HG03025 (cell line): ENCODE data around the gene FAM89A.
A peak's percentile ranks its signal among the peaks of the same experiment; 100 is the strongest.
"Not testable (repeated sequence)": the region's sequence is repeated elsewhere in the genome, so short reads cannot be mapped to it uniquely, and the experiment has no call there.

Source experiments
- ATAC-seq: cut with Tn5 transposase; IDR thresholded peaks from one replicate; pipeline ENCODE4 v1.9.1; 2021; ENCODE audit warnings: mild to moderate bottlenecking, moderate library complexity; ENCODE audit not compliant: unreplicated experiment, low FRiP score

FAM89A gene

GRCh38 chr1:231058416-231059109 lies 18.5 kb upstream of the FAM89A start:
- no peak for ATAC-seq

DNA sequence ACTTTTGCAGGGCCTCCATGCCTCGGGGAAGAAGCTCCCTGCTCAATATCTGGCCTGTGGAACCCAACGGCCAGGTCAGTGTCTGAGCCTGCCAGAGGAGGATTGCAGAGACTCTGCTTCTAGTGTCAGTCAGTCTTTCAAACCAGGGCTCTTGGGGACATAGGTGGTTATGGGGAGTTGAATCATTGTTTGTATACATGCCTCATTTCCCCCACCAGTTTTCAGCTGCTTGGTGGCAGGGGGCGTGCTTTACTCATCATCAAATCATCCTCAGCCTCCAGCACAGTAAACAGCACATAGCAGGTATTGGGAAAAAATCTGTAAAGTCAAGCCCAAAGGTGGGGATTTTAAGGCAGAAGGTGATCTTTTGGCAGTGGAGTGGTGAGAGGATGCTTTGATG lies 17.4 kb upstream of the FAM89A start:
- ATAC-seq = no peak

DNA sequence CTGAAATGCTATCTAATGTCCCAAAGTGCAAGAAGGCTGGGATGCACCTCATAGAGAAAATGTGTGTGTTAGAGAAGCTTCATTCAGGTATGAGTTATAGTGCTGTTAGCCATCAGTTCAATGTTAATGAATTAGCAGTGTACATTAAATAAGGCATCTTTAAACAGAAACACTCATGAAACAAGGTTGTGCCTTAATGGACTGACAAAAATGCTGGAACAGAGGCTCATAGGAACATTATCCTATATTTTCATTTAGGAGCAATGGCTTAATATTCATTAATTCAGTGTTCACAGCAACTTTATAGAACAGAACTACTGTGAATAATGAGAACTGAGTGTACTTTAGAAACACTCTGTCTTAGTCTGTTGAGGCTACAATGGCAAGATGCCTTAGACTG lies 15.2 kb upstream of the FAM89A start:
- no peak for ATAC-seq

- ATAC-seq = peak; percentile 68
These were observed 13.6 kb upstream of the FAM89A start for GRCh38 chr1:231053493-231054162.

- no peak for ATAC-seq
These were observed 12.7 kb upstream of the FAM89A start for GRCh38 chr1:231052777-231053176.

DNA sequence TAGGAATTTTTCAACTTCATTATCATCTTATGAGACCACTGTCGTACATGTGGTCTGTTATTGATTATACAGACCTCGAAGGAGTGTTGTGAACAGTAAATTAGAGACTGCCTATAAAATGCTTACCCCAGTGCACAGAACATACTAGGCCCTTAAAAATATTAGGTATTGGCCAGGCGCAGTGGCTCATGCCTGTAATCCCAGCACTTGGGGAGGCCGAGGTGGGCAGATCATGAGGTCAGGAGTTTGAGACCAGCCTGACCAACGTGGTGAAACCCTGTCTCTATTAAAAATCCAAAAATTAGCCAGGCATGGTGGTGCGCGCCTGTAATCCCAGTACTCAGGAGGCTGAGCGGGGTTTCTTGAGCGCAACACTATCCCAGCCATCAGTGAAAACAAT lies 10.9 kb upstream of the FAM89A start:
- not testable (repeated sequence) for ATAC-seq

- ATAC-seq = no peak
These were observed 10.3 kb upstream of the FAM89A start for GRCh38 chr1:231050395-231050794.

DNA sequence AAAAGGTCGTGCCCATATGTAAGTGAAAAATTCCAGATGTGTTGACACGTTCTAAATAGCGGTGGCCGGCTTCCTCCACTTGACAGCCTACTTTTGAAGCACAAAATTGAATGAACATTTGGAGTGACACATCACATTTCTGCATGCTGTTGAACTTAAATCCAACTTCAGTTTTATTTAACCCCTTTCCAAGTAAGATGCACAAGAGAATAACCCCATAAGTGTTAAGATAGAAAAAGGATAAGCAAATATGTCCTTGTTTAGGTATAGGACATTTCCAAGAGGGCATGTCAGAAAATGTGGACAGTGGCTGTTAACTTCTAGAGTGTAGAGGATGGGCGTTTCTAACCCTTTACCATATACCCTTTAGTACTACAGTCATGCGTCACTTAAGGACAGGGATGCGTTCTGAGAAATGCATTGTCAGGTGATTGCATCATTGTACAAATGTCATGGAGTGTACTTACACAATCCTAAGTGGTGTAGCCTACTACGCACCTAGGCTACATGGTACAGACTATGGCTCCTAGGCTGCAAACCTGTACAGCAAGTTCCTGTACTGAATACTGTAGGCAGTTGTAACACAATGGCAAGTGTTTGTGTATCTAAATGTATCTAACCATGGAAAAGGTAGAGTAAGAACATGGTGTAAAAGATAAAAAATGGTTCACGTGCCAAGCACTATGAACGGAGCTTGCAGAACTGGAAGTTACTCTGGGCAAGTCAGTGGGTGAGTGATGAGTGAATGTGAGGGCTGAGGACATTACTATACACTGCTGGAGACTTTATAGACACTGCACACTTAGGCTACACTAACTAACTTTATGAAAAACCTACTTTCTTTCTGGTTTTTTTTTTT lies 9.3 kb upstream of the FAM89A start:
- ATAC-seq = no peak

- not testable (repeated sequence) for ATAC-seq
These were observed 8.4 kb upstream of the FAM89A start for GRCh38 chr1:231048419-231048818.

DNA sequence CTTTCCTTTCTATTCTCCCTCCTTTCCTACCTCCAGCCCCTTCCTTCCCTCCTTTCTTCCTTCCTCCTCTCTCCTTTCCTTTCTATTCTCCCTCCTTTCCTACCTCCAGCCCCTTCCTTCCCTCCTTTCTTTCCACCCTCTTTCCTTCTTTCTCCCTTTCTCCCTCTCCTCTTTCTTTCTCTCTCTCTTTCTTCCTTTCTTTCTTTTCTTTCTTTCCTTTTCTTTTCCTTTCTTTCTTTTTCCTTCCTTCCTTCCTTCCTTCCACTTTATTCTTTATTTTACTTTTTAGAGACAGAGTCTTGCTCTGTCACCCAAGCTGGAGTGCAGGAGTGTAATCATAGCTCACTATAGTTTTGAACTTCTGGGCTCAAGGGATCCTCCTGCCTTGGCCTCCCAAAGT lies 7.5 kb upstream of the FAM89A start:
- not testable (repeated sequence) for ATAC-seq

- no peak for ATAC-seq
These were observed 6.8 kb upstream of the FAM89A start for GRCh38 chr1:231046730-231047395.

DNA sequence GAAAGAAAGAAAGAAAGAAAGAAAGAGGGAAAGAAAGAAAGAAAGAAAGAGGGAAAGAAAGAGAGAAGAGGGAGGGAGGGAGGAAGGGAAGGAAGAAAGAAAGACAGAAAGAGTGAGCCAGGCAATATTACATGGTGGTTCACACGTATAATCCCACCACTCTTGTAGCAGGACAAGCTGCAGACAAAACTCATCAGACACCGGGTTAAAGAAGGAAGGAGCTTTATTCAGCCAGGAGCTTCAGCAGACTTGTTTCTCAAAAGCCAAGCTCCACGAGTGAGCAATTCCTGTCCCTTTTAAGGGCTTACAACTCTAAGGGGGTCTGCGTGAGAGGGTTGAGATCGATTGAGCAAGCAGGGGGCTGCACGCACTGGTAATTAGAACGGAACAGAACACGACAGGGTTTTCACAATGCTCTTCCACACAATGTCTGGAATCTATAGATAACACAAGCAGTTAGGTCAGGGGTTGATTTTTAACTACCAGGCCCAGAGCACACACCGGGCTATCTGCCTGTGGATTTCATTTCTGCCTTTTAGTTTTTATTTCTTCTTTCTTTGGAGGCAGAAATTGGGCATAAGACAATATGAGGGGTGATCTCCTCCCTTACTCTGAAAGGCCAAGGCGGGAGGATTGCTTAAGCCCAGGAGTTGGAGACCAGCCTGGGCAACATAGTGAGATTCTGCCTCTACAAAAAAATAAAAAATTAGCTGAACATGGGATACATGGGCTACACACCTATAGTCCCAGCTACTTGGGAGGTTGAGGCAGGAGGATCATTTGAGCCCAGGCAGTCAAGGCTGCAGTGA lies 6.1 kb upstream of the FAM89A start:
- ATAC-seq = not testable (repeated sequence)

GRCh38 chr1:231045286-231045685 lies 5.2 kb upstream of the FAM89A start:
- ATAC-seq = no peak

DNA sequence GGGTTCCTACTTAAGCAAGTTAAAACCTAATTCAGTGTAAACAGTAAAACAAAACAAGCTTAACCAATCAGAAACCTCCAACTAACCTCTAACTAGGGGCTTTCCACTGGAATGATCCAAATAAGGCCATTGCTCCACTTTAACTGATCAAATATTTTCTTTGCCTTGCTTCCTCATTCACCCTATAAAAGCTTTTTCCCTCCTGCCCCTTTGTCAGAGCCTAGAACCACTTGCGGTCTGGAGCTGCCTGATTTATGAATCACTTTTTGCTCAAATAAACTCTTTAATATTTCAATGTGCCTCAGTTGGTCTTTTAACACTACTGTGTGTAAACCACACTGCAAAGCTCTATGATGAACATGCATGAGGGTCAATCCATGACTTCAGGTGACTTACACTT lies 4.5 kb upstream of the FAM89A start:
- no peak for ATAC-seq

DNA sequence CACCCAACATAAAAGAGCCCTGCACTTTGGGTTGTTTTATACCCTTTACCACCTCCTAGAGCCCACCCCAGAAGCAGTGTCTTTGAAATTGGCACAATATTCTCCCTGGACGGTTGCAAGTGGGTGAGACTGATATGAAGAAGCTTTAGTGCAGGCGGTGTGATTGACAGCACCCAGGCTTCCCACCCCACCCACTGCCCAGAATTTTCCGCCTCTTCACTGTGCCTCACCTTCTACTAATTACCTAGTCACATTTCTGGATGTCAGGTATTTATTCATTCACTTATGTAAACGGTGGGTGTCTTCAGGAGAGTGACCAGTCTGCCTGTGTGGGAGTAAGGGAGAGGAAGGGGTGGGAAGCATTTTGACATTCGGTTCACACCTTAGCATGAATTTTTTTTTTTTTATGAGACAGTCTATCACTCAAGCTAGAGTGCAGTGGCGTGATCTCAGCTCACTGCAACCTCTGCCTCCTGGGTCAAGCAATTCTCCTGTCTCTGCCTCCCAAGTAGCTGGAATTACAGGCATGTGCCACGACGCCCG lies 1.7 kb upstream of the FAM89A start:
- no peak for ATAC-seq

GRCh38 chr1:231040800-231041718 lies 1.0 kb upstream of the FAM89A start:
- ATAC-seq = no peak

DNA sequence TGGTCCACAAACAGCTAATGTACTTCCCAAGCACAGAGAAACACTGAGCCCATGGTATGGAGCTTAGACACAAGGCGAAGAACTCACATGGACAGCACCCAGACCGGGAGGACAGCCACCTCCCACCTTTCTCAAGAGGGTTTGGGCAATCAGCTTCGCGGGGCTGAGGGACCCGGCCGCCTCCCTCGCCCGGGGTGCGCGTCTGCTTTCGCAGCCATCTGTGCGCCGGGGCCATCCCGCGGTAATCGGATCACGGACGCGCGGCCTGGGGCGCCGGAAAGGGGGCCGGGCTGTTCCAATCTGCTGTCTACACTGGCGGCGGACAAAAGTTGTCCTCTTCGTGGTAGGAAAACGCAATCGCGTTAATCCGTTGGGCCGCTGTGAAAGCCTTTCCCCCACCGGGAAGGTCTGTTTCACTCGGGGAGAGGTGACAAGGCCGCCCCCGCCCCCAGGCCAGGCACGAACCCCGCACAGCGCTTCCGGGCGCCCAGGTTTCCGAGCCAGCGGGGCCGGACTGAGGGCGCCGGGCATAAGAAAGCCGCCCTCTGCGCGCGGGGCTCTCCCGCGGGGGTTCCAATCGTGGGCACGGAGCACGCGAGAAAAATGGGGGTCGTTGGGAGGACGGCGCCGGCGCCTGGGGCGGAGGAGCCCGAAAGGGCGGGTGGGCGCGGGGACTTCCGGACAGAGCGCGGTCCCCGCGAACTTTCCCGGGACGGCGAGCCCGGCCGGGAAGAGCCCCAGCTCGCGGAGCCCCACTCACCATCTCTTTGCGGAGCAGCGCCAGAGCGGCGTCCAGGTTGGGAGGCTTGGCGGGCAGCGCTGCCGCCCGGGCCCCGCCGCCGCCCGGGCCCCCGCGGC lies 664 bp downstream of the FAM89A start:
- peak; percentile 53 for ATAC-seq
